ENCODE results near the gene TBXT. TPM values are rescaled to one million over a fixed set of nuclear protein-coding genes. Genes with fewer than 3 reads are reported as not detected.
A peak's percentile ranks its signal among the peaks of the same experiment; 100 is the strongest.

Gene TBXT
- total RNA-seq, 1 donor, result not detected

DNA sequence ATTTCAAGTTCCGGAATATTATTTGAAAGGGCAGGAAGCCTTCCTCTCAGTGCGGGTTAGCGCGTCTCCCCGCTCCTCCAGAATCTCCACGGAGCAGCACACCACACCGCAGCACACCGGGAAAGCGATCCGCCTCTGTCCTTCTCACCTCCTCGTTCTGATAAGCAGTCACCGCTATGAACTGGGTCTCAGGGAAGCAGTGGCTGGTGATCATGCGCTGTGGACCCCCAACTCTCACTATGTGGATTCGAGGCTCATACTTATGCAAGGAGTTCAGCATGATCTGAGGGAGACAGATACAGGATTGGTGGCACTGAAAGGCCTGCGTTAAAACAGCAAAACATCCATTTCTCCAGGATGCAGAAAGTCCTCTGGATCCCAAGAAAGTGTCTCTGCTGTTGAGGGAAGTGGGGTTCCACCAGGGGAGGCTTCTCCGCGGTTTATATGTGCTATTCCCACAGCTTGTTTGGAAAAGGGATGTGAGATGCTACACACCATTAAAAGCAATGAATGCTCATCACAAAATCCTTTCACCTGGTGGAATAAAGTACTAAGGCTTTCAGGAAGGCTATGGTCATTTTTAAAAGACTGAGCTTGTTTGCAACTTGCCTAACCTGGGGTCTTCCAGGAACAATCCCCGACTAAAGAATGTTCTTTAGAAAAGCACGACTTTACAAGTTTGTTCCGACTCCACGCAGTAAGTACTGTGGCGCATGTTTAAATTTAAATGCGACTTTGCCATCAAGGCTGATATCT lies 1.9 kb downstream of the TBXT start:
- no peak for TF ChIP-seq CTCF (IDR thresholded peaks at IDR 0.05; ENCODE audit: insufficient read depth, low read depth, low read length)
- H3K4me3 ChIP-seq (ENCODE audit: low read depth, low read length), result no peak overlapping the region
- no peak for DNase-seq (ENCODE audit: low read depth)

DNA sequence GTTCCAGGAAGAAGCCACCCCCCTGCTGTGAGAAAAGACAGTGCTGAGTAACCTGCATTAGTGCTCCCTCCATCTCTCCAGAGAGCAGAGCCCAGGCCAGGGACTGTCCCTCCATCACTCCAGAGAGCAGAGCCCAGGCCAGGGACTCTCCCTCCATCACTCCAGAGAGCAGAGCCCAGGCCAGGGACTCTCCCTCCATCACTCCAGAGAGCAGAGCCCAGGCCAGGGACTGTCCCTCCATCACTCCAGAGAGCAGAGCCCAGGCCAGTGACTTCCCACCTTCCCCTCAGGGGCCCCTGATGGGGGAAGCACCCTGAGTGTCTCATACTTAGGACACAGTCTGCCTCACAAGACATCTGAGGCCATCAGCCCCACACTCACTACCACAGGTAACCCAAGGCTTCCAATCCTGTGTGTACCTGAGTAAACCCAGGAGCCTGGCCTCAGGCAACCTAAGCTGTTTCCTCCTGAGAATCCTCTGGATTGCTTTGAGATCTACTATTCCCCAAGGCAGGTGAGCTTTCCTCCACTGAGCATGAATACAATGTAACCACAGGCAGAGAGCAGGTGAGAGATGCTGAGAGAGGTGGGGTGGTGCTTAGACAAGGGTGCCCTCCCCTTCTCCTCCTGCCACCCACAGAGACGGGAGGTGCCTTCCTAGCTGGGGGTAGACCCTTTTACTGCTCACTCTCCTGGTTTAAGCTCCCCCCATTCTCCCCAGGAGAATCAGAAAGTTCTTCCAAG lies 4.9 kb downstream of the TBXT start:
- H3K4me3 ChIP-seq (ENCODE audit: low read depth, low read length), result no peak overlapping the region

GRCh38 chr6:166157930-166158617 lies 9.6 kb downstream of the TBXT start:
- DNase-seq (ENCODE audit: low read depth), result no peak
- TF ChIP-seq CTCF (IDR thresholded peaks at IDR 0.05; ENCODE audit: insufficient read depth, low read depth, low read length), result no peak

More for the DNA sequence above, 4.9 kb downstream of the TBXT start:
- DNase-seq (ENCODE audit: low read depth), result no peak
- no peak for TF ChIP-seq CTCF (IDR thresholded peaks at IDR 0.05; ENCODE audit: insufficient read depth, low read depth, low read length)

DNA sequence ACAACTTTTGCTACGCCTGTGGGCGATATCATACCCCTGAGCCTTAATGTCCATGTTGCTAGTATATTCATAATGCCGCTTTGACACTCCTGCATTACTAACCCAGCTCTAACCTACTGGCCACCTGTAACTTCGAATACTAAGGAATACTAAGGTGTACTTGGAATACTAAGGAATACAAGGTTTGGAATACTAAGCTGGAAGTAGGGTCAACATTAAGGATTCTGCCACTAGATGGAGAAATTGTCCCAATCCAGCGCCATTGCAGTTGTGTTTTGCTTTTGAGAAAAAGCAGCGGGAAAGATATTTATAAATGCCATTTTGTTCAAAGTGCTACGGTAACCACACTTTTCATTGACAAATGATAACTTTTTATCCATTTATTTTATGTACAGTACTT lies 10.7 kb downstream of the TBXT start:
- H3K4me3 ChIP-seq (ENCODE audit: low read depth, low read length), result no peak overlapping the region
- TF ChIP-seq CTCF (IDR thresholded peaks at IDR 0.05; ENCODE audit: insufficient read depth, low read depth, low read length), result peak; percentile 26
- DNase-seq (ENCODE audit: low read depth), result peak; percentile 10

More at GRCh38 chr6:166157930-166158617, 9.6 kb downstream of the TBXT start:
- H3K4me3 ChIP-seq (ENCODE audit: low read depth, low read length), result no peak overlapping the region

DNA sequence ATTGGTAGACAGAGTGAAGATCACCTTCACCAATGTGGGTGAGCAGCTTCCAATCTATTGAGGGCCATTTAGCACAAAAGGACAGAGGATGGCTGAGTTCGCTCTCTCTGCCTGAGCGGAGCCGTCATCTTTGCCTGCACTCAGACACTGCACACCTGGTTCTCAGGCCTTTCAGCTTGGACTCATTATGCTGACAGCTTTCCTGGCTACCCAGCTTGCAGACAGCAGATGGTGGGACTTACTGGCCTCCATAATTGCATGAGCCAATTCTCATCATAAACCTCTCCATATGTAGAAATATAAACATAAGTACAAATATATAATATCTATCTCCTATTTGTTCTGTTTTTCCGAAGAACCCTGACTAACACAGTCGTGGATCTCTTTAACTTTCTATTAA lies 13.7 kb downstream of the TBXT start:
- H3K4me3 ChIP-seq (ENCODE audit: low read depth, low read length), result no peak overlapping the region
- no peak for TF ChIP-seq CTCF (IDR thresholded peaks at IDR 0.05; ENCODE audit: insufficient read depth, low read depth, low read length)
- DNase-seq (ENCODE audit: low read depth), result no peak

- DNase-seq (ENCODE audit: low read depth), result no peak
- no peak for TF ChIP-seq CTCF (IDR thresholded peaks at IDR 0.05; ENCODE audit: insufficient read depth, low read depth, low read length)
- no peak overlapping the region for H3K4me3 ChIP-seq (ENCODE audit: low read depth, low read length)
Observed at GRCh38 chr6:166152660-166153059, 15.0 kb downstream of the TBXT start.
